HG02981 (cell line): ENCODE results near the gene CCDC77.

Experiments
- ATAC-seq: cut with Tn5 transposase; IDR thresholded peaks from one replicate; pipeline ENCODE4 v1.9.1; 2021; ENCODE audit warnings: mild to moderate bottlenecking, moderate library complexity; ENCODE audit not compliant: unreplicated experiment

CCDC77 gene

DNA sequence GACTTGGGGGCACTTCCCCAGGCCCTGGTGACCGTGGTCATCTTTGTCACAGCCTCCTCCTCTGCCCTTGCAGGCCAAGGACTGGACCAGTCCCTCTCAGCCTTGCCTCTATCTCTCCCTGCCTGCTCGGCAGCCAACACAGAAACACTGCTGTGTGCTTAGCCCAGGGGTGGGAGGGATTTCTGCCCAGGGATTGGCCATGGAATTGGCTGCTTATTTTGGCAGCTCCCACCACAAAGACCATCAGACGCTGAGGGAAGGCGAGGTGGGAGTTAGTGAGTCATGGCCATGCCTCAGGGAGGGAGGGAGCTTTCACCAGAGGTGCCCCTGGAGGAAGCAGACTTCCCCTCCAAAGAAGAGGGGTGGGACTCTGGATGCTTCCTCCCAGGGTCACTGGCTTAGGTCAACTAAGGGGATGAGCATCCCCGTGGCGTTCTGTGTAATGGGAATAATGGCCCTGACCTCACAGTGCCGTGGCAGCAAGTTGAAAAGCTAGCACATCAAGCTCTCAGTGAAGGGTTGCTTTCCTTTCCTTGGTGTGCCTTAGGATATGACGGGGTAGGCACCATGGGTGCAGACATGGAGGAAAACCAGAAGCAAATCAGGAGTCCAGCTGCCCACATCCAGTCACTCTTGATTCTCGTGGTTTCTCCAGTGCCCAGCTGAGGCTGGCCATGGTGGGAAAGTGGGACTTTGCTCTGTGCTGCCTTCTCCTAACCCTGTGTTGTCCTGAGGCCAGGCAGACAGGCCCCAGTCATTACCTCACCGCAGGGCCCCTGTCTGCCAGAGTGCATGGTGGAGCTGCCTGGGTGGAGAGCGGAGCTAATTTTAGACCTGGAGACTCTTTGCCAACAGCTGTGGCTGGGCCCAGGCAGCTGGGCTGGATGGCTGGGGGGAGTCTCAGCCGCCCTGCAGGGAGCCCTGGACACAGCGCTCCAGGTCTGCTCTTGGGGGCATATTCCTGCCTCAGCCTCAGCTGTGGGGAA, 79.7 kb downstream of the CCDC77 start:
- no peak for ATAC-seq

- no peak for ATAC-seq
These were observed 80.6 kb downstream of the CCDC77 start for GRCh38 chr12:482061-482460.

DNA sequence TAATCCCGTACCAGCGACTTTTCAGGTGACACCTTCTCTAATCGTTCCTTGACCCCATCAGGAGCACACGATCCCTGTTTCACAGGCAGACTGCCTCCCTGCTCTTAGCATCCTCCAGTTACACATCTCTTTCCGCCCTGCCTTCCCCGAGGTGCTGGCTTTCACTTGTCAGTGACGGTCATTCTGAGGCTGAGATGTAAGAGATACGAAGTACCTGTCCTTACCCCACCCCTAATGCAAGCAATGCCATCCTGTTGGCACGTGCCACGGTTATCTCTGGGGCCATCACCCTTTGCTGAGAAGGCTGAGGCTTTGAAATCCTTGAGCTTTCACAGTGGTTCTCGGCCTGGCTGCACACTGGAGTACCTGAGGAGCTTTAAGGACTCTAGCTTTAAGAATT, 82.7 kb downstream of the CCDC77 start:
- no peak for ATAC-seq

DNA sequence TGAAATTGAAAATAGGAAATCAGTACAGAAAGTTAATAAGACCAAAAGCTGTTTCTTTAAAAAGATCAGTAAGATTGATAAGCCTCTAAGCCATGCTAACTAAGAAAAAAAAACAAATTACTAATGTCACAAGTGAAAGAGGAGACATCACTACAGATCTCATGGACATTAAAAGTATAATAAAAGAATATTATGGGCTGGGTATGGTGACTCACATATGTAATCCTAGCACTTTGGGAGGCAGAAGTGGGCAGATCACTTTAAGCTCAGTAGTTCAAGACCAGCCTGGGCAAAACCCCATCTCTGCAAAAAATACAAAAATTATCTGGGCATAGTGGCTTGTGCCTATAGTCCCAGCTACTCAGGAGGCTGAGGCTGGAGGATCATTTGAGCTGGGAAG, 88.8 kb downstream of the CCDC77 start:
- ATAC-seq: no peak
